Left ventricle myocardium superior (tissue), 1 donor: ENCODE results near the gene ABCC3. TPM values are rescaled to one million over a fixed set of nuclear protein-coding genes. Genes with fewer than 3 reads are reported as not detected.

Experiments
- ATAC-seq: fragments of 200-7000 bp; cut with Tn5 transposase; one replicate; pipeline ENCODE4 v1.9.1; 2020; ENCODE audit warnings: mild to moderate bottlenecking, moderate library complexity
- DNase-seq: peaks from one replicate; pipeline ENCODE4 v3.0.0-alpha.2; 2020
- intact Hi-C: fragments of 100-400 bp; cut with micrococcal nuclease; formaldehyde crosslinking; loops from one replicate; pipeline ENCODE4 v1.11.0; 2022
- total RNA-seq: library from RNA; stranded (reverse); fragmentation: NEBNext Ultra II Directional; extraction: Animal tissue kit (Norgen Biotek cat#: 25700); gene quantifications from one replicate; pipeline ENCODE4 v1.2.1, GENCODE V29; 2021
- donor health status: DM: no; HTN: yes; CAD: no; lungs with severe emphysema.

The ABCC3 gene
- total RNA-seq, 1 donor from 2014 or later = 0.37 TPM

GRCh38 chr17:50638606-50638965 is 3.9 kb downstream of the ABCC3 start:
- ATAC-seq = no peak

GRCh38 chr17:50638966-50639713 is 4.5 kb downstream of the ABCC3 start:
- intact Hi-C loops = no loop called here
- ATAC-seq (peak; percentile 91), DNase-seq (peak; percentile 88)

More at GRCh38 chr17:50638606-50638965, 3.9 kb downstream of the ABCC3 start:
- no peak for DNase-seq
- intact Hi-C loops = no loop called here

DNA sequence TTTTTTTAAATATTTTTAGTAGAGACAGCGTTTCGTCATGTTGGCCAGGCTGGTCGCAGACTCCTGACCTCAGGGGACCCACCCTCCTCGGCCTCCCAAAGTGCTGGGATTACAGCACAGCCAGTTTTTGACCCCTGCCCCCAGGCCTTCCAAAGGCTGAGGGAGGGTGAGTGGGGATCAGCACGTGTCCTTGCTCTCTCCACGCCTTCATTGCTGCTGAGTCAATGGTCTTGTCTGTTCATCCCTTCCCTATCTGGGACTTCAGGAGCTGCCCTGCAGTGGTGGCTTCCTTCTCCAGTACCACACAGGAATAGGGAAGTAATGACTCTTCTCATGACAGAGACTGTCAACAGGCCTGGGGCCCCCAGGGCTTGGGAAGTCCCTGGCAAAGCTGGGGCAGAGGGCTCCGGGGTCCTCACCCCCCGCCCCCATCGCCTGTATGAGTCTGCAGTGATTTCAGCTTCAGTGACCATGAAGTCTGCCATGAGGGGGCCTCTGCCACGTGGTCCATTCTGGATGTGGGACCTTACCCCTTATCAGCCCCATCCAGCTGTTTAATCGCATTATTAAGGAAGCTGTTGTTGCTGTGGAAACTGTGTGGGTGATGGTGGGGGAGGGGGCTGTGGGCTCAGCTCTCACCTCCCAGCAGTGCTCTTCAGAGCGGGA is 6.1 kb downstream of the ABCC3 start:
- ATAC-seq (peak; percentile 44), DNase-seq (peak; percentile 40)
- intact Hi-C loops = no loop called here

GRCh38 chr17:50641357-50641756 is 6.7 kb downstream of the ABCC3 start:
- intact Hi-C loops = no loop called here
- DNase-seq = no peak

DNA sequence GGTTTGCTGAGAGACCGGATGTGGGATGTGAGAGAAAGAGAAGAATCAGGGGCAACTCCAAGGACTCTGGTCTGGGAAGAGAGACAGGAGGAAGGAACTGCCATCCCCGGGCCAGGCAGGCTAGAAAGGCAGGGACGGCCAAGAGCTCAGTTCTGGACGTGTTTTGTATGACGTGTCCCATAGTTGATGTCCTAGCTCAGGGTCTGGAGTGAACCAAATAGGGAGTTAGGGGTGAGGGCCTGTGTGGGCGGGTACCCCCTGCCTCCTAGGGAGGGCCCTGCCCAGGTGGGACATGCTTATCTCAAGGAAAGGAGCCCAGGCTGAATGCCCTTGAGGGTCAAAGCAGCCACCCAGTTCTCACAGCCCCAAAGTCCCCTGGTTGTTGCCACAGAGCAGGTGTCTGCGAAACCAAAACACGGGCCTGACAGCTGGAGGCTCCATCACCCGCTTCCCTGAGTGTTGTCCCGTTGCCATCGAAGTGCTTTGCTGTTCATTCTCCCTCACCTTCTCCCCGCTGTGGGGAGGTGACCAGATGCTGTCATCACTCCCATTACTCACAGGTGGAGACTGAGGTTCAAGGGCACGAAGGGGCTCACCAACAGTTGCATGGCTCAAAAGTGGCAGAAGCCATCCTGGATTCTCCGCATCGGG is 7.5 kb downstream of the ABCC3 start:
- DNase-seq (no peak), ATAC-seq (no peak)
- intact Hi-C loops = no loop called here

More at GRCh38 chr17:50641357-50641756, 6.7 kb downstream of the ABCC3 start:
- ATAC-seq = no peak

- no peak for DNase-seq
- ATAC-seq = no peak
- intact Hi-C loops = no loop called here
These were observed 8.3 kb downstream of the ABCC3 start for GRCh38 chr17:50642722-50643656.

- ATAC-seq = no peak
- peak; percentile 0 for DNase-seq
- intact Hi-C loops = no loop called here
These were observed 11.3 kb downstream of the ABCC3 start for GRCh38 chr17:50645748-50646682.

DNA sequence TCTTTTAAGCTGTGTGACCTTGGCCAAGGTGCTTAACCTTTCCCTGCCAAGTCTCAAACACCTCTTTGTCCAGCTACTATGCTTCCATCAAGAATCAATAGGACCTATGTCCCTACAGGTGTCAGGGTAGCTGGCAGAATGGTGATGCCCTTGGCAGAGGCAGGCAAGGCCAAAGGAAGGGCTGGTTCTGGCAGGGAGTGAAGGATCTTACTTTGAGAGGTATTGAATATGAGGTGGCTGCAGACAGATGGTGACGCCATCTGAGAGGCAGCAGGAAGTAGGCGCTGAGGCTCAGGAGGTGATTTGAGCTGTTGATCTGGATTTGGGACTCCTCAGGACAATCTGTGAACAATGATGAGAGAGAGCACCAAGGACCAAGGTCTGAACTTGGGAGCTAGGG is 12.5 kb downstream of the ABCC3 start:
- DNase-seq (peak; percentile 0), ATAC-seq (no peak)
- intact Hi-C loops = no loop called here

DNA sequence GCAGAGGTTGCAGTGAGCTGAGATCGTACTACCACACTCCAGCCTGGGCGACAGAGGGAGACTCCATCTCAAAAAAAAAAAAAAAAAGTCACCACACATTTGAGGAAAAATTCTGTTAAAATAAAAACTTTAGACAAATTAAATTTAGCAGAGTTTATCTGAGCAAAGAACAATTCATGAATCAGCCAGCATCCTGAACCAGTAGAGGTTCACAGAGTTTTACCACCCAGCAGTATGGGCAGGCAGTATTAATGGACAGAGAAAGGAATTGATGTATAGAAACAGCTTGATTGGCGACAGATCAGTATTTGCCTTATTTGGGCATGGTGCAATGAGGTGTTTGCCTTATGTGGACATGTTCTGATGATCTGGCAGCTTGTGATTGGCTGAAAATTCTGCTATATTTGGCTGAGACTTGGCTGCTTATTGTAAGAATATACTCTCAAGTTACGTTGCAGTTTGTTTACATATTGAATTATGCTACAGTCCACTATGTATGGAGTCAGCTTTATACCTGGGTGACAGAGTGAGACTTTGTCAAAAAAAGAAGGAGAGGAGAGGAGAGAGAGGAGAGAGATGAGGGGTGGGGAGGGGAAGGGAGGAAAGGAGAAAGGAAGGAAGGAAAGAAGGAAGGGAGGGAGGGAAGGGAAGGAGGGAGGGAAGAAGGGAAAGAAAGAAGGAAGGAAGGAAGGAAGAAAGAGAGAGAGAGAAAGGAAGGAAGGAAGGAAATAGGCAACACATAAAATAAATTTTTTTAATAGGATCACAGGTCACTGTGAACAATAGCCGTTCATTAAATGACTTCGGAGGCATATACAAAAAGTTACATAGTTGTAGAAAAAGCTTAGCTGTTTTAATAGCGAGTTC is 14.6 kb downstream of the ABCC3 start:
- intact Hi-C loops = no loop called here
- DNase-seq = no peak
- ATAC-seq = no peak

GRCh38 chr17:50651661-50652060 is 17.0 kb downstream of the ABCC3 start:
- intact Hi-C loops = no loop called here
- no peak for DNase-seq
- ATAC-seq = no peak

DNA sequence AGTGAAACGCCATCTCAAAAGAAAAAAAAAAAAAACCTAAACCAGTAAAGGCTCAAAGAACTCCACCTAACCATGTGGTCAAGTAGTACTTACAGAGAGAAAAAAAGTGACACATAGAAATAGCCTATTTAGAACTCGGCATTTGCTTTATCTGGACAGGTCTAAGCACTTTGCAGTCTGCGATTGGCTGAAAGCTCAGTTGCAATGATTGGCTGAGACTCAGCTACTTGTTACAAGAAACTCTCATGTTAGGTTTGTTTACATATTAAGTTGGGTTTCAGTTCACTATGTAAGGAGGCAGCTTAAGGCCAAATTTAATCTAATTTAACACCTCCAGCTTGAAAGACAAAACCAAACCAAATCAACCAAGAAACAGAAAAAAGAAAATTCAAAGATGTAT is 19.1 kb downstream of the ABCC3 start:
- DNase-seq (no peak), ATAC-seq (no peak)
- intact Hi-C loops = no loop called here

GRCh38 chr17:50656509-50656908 is 21.8 kb downstream of the ABCC3 start:
- intact Hi-C loops = no loop called here

GRCh38 chr17:50657054-50657453 is 22.4 kb downstream of the ABCC3 start:
- intact Hi-C loops = no loop called here
- DNase-seq = no peak
- no peak for ATAC-seq

More at GRCh38 chr17:50656509-50656908, 21.8 kb downstream of the ABCC3 start:
- ATAC-seq = no peak
- no peak for DNase-seq

DNA sequence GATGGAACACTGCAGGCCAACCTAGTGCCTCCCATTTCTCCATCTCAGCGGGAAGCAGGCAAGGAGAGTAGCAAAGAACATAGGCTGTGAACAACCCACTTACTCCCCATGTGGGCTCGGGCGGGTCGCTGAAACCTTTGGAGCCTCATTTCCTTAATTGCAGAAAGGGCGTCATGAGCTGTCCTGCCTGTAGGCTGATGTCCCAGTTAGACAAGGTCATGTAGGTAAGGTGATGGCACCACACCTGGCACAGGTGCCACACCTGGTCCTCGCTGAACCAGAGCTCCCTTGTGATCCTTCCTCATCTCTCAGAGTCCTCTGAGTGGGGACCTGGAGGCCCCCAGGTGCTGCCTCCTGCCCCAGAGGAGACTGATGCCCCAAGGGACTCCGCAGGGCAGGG is 22.9 kb downstream of the ABCC3 start:
- DNase-seq (no peak), ATAC-seq (no peak)
- intact Hi-C loops = no loop called here

DNA sequence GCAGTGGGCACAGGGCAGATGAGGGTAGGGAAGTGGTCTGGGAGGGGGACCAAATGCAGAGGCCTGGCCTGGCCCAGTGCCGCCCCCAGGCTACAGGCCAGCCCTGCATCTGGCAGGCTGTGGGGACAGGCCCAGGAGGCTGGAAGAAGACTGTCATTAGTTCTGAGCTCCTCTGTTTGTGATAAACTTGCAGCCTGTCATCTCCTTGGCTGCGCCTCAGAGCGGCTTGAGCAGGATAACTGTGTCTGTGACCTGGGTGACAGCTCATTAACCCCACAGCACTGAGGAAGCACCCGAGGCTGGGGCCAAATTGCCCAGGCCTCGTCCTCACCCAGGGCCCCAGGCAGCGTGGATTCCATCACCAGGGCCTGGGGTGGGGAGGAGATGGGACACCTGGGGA is 23.9 kb downstream of the ABCC3 start:
- intact Hi-C loops = no loop called here
- ATAC-seq (no peak), DNase-seq (no peak)

DNA sequence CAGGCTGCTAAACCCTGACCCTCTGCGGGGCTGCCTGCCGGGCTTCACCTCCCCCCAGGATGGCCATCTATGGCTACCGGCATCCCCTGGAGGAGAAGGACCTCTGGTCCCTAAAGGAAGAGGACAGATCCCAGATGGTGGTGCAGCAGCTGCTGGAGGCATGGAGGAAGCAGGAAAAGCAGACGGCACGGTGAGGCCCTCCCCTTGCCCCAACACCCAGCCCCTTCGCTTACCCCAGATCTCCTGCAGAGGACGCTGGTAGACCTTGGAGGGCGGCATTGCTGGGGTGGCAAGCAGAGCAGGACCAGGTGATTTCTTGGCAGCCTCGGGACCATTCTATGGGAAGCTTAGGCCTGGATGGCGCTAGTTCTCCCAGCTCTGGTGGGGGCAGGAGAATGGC is 24.5 kb downstream of the ABCC3 start:
- intact Hi-C loops = no loop called here
- DNase-seq (no peak), ATAC-seq (no peak)
